ENCODE data around the gene GOSR1.

The GOSR1 gene

GRCh38 chr17:30477774-30478115 is 537 bp downstream of the GOSR1 start:
- TF ChIP-seq GATA2 (IDR thresholded peaks at IDR 0.05; ENCODE audit: low read depth, low read length), result no peak

GRCh38 chr17:30482555-30482954 is 5.3 kb downstream of the GOSR1 start:
- TF ChIP-seq GATA3 (IDR thresholded peaks at IDR 0.05; ENCODE audit: low read depth, low read length), result no peak
- TF ChIP-seq GATA2 (IDR thresholded peaks at IDR 0.05; ENCODE audit: low read depth, low read length), result no peak

- no peak for TF ChIP-seq GATA3 (IDR thresholded peaks at IDR 0.05; ENCODE audit: low read depth, low read length)
- TF ChIP-seq GATA2 (IDR thresholded peaks at IDR 0.05; ENCODE audit: low read depth, low read length), result no peak
These were observed 6.0 kb downstream of the GOSR1 start for GRCh38 chr17:30483159-30483558.

- TF ChIP-seq GATA2 (IDR thresholded peaks at IDR 0.05; ENCODE audit: low read depth, low read length), result no peak
- TF ChIP-seq GATA3 (IDR thresholded peaks at IDR 0.05; ENCODE audit: low read depth, low read length), result no peak
These were observed 16.6 kb downstream of the GOSR1 start for GRCh38 chr17:30493780-30494179.

GRCh38 chr17:30495586-30495985 is 18.4 kb downstream of the GOSR1 start:
- TF ChIP-seq GATA2 (IDR thresholded peaks at IDR 0.05; ENCODE audit: low read depth, low read length), result no peak
- no peak for TF ChIP-seq GATA3 (IDR thresholded peaks at IDR 0.05; ENCODE audit: low read depth, low read length)

- TF ChIP-seq GATA2 (IDR thresholded peaks at IDR 0.05; ENCODE audit: low read depth, low read length) (no peak), GATA3 (IDR thresholded peaks at IDR 0.05; ENCODE audit: low read depth, low read length) (no peak)
These were observed 26.4 kb downstream of the GOSR1 start for GRCh38 chr17:30503558-30503957.

GRCh38 chr17:30505868-30506417 is 28.7 kb downstream of the GOSR1 start:
- TF ChIP-seq GATA3 (IDR thresholded peaks at IDR 0.05; ENCODE audit: low read depth, low read length), result no peak
- no peak for TF ChIP-seq GATA2 (IDR thresholded peaks at IDR 0.05; ENCODE audit: low read depth, low read length)

GRCh38 chr17:30506481-30506880 is 29.3 kb downstream of the GOSR1 start:
- TF ChIP-seq GATA2 (IDR thresholded peaks at IDR 0.05; ENCODE audit: low read depth, low read length) (no peak), GATA3 (IDR thresholded peaks at IDR 0.05; ENCODE audit: low read depth, low read length) (no peak)

- no peak for TF ChIP-seq GATA2 (IDR thresholded peaks at IDR 0.05; ENCODE audit: low read depth, low read length)
- TF ChIP-seq GATA3 (IDR thresholded peaks at IDR 0.05; ENCODE audit: low read depth, low read length), result no peak
These were observed 36.1 kb downstream of the GOSR1 start for GRCh38 chr17:30513346-30513745.

GRCh38 chr17:30514895-30515596 is 37.8 kb downstream of the GOSR1 start:
- TF ChIP-seq GATA2 (IDR thresholded peaks at IDR 0.05; ENCODE audit: low read depth, low read length), result no peak
- TF ChIP-seq GATA3 (IDR thresholded peaks at IDR 0.05; ENCODE audit: low read depth, low read length), result no peak

- TF ChIP-seq GATA2 (IDR thresholded peaks at IDR 0.05; ENCODE audit: low read depth, low read length), result no peak
- no peak for TF ChIP-seq GATA3 (IDR thresholded peaks at IDR 0.05; ENCODE audit: low read depth, low read length)
These were observed 40.6 kb downstream of the GOSR1 start for GRCh38 chr17:30517786-30518185.

GRCh38 chr17:30519166-30519565 is 42.0 kb downstream of the GOSR1 start:
- TF ChIP-seq GATA2 (IDR thresholded peaks at IDR 0.05; ENCODE audit: low read depth, low read length), result no peak
- no peak for TF ChIP-seq GATA3 (IDR thresholded peaks at IDR 0.05; ENCODE audit: low read depth, low read length)

GRCh38 chr17:30519707-30520106 is 42.5 kb downstream of the GOSR1 start:
- TF ChIP-seq GATA2 (IDR thresholded peaks at IDR 0.05; ENCODE audit: low read depth, low read length) (no peak), GATA3 (IDR thresholded peaks at IDR 0.05; ENCODE audit: low read depth, low read length) (no peak)

GRCh38 chr17:30520436-30520835 is 43.2 kb downstream of the GOSR1 start:
- TF ChIP-seq GATA3 (IDR thresholded peaks at IDR 0.05; ENCODE audit: low read depth, low read length), result no peak
- no peak for TF ChIP-seq GATA2 (IDR thresholded peaks at IDR 0.05; ENCODE audit: low read depth, low read length)

- TF ChIP-seq GATA3 (IDR thresholded peaks at IDR 0.05; ENCODE audit: low read depth, low read length) (no peak), GATA2 (IDR thresholded peaks at IDR 0.05; ENCODE audit: low read depth, low read length) (no peak)
These were observed 43.7 kb downstream of the GOSR1 start for GRCh38 chr17:30520882-30521281.

- no peak for TF ChIP-seq GATA3 (IDR thresholded peaks at IDR 0.05; ENCODE audit: low read depth, low read length)
- TF ChIP-seq GATA2 (IDR thresholded peaks at IDR 0.05; ENCODE audit: low read depth, low read length), result no peak
These were observed 44.6 kb downstream of the GOSR1 start for GRCh38 chr17:30521766-30522165.
